ENCODE data around the gene IL18. TPM values are rescaled to one million over a fixed set of nuclear protein-coding genes. Genes with fewer than 3 reads are reported as not detected.
"Not testable (repeated sequence)": the region's sequence is repeated elsewhere in the genome, so short reads cannot be mapped to it uniquely, and the experiment has no call there.

IL18 gene
- total RNA-seq, 3 donors from 2014 or later: 8.2 to 21.0 (median 16.8) TPM

DNA sequence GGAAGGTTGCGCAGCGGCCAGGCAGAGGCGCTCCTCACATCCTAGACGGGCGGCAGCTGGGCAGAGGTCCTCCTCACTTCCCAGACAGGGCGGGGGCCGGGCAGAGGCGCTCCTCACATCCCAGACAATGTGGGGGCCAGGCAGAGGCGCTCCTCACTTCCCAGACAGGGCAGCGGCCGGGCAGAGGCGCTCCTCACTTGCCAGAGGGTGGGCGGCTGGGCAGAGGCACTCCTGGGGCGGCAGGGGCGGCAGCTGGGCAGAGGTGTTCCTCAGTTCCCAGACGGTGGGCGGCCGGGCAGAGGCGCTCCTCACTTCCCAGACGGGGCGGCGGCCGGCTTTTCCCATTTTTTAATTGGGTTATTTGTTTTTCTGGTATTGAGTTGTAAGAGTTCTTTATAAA, 42.2 kb upstream of the IL18 start:
- Histone ChIP-seq H3K4me1 (no peaks in the 10 kb centered on the region), H3K27me3 (no peaks in the 10 kb centered on the region), H3K36me3 (no peaks in the 10 kb centered on the region), H3K27ac (no peak overlapping the region), H3K4me3 (no peak overlapping the region), H3K9me3 (no peaks in the 10 kb centered on the region)
- intact Hi-C loops (cut with DNase I; ENCODE audit: low total_unique reads): no loop called here
- TF ChIP-seq, protein P1, sequence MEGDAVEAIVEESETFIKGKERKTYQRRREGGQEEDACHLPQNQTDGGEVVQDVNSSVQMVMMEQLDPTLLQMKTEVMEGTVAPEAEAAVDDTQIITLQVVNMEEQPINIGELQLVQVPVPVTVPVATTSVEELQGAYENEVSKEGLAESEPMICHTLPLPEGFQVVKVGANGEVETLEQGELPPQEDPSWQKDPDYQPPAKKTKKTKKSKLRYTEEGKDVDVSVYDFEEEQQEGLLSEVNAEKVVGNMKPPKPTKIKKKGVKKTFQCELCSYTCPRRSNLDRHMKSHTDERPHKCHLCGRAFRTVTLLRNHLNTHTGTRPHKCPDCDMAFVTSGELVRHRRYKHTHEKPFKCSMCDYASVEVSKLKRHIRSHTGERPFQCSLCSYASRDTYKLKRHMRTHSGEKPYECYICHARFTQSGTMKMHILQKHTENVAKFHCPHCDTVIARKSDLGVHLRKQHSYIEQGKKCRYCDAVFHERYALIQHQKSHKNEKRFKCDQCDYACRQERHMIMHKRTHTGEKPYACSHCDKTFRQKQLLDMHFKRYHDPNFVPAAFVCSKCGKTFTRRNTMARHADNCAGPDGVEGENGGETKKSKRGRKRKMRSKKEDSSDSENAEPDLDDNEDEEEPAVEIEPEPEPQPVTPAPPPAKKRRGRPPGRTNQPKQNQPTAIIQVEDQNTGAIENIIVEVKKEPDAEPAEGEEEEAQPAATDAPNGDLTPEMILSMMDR (IDR thresholded peaks at IDR 0.05): no peak
- TF ChIP-seq POLR2AphosphoS5 (IDR thresholded peaks at IDR 0.05) (no peak), POLR2A (IDR thresholded peaks at IDR 0.05) (no peak)
- DNase-seq (ENCODE audit: low spot score in 2 of 2): no peak

DNA sequence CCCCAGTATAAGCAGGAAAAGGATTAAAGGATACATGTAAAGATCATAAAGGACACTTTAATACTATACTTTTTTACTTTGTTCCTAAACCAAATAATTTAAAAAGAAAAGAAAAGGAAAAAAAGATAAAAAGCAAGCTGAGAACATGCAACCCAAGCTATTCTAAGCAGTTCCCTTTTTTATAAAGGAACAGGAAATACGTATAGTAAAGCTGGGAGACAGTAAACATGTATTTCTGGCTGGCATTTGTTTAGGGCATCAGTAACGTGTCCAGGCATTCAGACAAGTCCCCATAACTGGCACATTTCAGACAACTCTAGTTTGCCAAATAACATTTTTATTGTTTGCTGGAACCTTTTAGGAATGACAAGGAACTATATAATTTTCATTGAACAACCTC, 36.4 kb upstream of the IL18 start:
- Histone ChIP-seq H3K36me3 (no peaks in the 10 kb centered on the region), H3K27me3 (no peaks in the 10 kb centered on the region), H3K4me1 (no peaks in the 10 kb centered on the region), H3K9me3 (no peaks in the 10 kb centered on the region), H3K4me3 (no peak overlapping the region), H3K27ac (no peak overlapping the region)
- TF ChIP-seq, protein P1 (IDR thresholded peaks at IDR 0.05): no peak
- TF ChIP-seq POLR2A (IDR thresholded peaks at IDR 0.05): no peak
- TF ChIP-seq POLR2AphosphoS5 (IDR thresholded peaks at IDR 0.05): no peak
- DNase-seq (ENCODE audit: low spot score in 2 of 2): no peak
- intact Hi-C loops (cut with DNase I; ENCODE audit: low total_unique reads): no loop called here

DNA sequence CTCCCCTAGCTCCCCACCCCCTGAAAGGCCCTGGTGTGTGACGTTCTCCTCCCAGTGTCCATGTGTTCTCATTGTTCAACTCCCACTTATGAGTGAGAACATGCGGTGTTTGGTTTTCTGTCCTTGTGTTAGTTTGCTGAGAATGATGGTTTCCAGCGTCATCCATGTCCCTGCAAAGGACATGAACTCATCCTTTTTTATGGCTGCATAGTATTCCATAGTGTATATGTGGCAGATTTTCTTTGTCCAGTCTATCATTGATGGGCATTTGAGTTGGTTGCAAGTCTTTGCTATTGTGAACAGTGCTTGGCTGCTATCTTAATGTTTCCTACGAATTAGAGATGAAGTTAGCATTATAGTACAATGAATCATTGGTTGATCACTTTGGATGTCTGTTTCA, 35.2 kb upstream of the IL18 start:
- H3K9me3 ChIP-seq; H3K4me3 ChIP-seq; H3K4me1 ChIP-seq; H3K27me3 ChIP-seq; intact Hi-C loops (cut with DNase I; ENCODE audit: low total_unique reads); H3K27ac ChIP-seq; DNase-seq (ENCODE audit: low spot score in 2 of 2); H3K36me3 ChIP-seq: not testable (repeated sequence)

DNA sequence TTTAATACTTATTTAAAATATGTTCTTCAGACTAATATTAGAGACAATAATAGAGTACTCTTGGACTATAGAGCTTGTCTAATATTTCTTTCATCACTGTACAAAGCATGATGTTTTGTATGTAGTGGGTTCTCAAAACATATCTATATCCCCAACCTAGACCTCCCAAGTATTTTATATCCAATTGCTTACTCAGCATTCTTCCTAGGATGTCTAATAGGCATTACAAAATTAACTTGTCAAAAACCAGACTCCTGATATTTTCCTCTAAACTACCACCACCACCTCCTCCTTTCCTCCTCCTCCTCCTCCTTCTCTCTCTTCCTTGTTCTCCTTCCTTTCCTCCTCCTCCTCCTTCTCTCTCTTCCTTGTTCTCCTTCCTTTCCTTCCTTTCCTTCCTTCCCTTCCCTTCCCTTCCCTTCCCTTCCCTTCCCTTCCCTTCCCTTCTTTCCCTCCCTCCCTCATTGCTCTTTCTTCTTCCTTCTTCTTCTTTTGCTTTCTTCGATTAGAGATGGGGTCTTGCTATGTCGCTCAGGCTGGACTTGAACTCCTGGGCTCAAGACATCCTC, 32.7 kb upstream of the IL18 start:
- intact Hi-C loops (cut with DNase I; ENCODE audit: low total_unique reads): no loop called here

DNA sequence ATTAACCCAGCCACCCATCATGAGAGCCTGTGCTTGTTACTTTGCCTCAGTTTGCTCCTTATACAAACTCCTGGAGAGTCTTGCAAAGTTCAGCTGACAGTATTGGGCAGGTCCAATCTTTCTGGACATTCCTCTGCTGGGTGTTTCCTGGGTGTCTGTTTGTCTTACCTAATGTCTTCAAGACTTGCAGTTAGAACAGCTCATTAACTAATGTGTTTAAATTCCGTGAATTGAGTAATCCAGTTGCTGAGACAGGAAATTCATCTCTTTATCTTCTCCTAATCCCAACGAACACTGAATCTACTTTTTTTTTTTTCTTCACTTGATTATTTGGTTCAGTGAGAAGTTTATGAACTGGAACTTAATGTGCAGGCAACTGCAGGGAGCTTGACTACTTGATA, 32.1 kb upstream of the IL18 start:
- intact Hi-C loops (cut with DNase I; ENCODE audit: low total_unique reads): no loop called here
- Histone ChIP-seq H3K9me3 (no peaks in the 10 kb centered on the region), H3K36me3 (no peaks in the 10 kb centered on the region), H3K27me3 (no peaks in the 10 kb centered on the region), H3K4me3 (no peak overlapping the region), H3K27ac (no peak overlapping the region), H3K4me1 (no peaks in the 10 kb centered on the region)
- TF ChIP-seq POLR2AphosphoS5 (IDR thresholded peaks at IDR 0.05) (no peak), POLR2A (IDR thresholded peaks at IDR 0.05) (no peak)
- TF ChIP-seq, protein P1 (IDR thresholded peaks at IDR 0.05): no peak
- no peak for DNase-seq (ENCODE audit: low spot score in 2 of 2)

More for the DNA sequence above, 32.7 kb upstream of the IL18 start:
- Histone ChIP-seq H3K4me1 (no peaks in the 10 kb centered on the region), H3K4me3 (no peak overlapping the region), H3K27ac (no peak overlapping the region), H3K9me3 (no peaks in the 10 kb centered on the region), H3K36me3 (no peaks in the 10 kb centered on the region), H3K27me3 (no peaks in the 10 kb centered on the region)
- DNase-seq (ENCODE audit: low spot score in 2 of 2): no peak
- TF ChIP-seq, protein P1 (IDR thresholded peaks at IDR 0.05): no peak
- no peak for TF ChIP-seq POLR2AphosphoS5 (IDR thresholded peaks at IDR 0.05)
- TF ChIP-seq POLR2A (IDR thresholded peaks at IDR 0.05): no peak

DNA sequence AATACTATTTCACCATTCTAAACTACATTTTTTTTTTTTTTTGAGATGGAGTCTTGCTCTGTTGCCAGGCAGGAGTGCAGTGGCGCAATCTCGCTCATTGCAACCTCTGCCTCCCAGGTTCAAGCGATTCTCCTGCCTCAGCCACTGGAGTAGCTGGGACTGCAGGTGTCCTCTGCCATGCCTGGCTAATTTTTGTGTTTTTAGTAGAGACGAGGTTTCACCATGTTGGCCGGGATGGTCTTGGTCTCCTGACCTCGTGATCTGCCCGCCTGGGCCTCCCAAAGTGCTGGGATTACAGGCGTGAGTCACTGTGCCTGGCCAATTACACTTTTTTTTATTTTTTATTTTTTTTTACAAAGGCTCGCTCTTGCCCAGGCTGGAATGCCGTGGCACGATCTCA, 31.2 kb upstream of the IL18 start:
- H3K4me1 ChIP-seq; DNase-seq (ENCODE audit: low spot score in 2 of 2); H3K36me3 ChIP-seq; H3K9me3 ChIP-seq; H3K27ac ChIP-seq; H3K4me3 ChIP-seq; H3K27me3 ChIP-seq; intact Hi-C loops (cut with DNase I; ENCODE audit: low total_unique reads): not testable (repeated sequence)

Data from breast epithelium (tissue), 4 donors.